ENCODE results near the gene DNAJB8. TPM values are rescaled to one million over a fixed set of nuclear protein-coding genes. Genes with fewer than 3 reads are reported as not detected.

Gene DNAJB8
- total and polyA plus RNA-seq, 2 experiments from 2014 or later, result not detected

DNA sequence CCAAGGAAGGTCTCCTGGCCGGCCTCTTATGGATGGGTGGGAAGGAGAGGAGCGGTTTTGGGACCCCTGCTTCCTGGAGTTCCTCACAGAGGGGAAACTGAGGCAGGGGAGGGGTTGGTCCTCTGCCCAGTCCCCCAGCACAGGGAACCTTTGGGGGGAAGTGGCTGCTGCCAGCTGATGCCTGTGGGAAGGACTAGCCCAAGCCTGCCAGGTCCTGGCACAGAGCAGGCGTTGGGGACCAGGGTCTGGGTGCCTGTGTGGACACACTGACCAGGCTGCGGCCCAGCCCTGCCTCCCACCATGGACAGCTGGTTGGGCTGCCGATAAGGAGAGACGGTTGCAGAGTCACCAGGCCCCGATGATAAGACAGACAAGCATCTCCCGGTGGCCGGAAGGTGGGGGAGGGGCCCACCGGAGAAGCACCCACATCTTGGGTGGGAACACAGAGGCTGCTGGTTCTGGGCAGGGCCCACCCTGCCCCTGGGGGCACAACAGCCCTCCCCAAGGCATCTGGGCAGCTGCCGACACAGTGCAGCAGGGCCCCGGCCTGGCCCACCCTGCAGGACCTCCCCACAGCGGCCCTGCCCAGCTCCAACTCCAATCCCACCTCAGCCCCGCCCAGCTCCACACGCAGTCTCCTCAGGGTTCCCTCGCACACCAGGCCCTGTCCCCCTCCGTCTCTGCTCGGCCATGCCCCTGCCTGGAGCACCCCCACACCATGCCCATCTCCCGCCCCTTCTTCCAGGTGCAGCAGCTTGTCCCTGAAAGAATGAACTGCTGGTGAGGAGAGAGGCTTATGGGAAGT is 50.7 kb downstream of the DNAJB8 start:
- TF ChIP-seq EZH2phosphoT487 (IDR thresholded peaks at IDR 0.05; ENCODE audit: low read depth, severe bottlenecking, unreplicated experiment) (no peak), CTCF (IDR thresholded peaks at IDR 0.05; ENCODE audit: poor library complexity) (no peak), EZH2 (IDR thresholded peaks at IDR 0.05; ENCODE audit: borderline replicate concordance) (no peak)
- Histone ChIP-seq H3K4me3 (no peak overlapping the region), H3K79me2 (no peaks in the 10 kb centered on the region), H3K4me2 (no peak overlapping the region), H3K9me2 (replicated peaks; ENCODE audit: insufficient read depth) (no peaks in the 10 kb centered on the region), H3K9me3 (ENCODE audit: low read depth) (no peaks in the 10 kb centered on the region), H3K27ac (no peak overlapping the region), H4K20me1 (ENCODE audit: insufficient read depth, poor library complexity, severe bottlenecking) (no peaks in the 10 kb centered on the region), H2AFZ (no peak overlapping the region), H3K4me1 (ENCODE audit: insufficient read depth) (peaks cover 9% of the 10 kb centered on the region), H3K36me3 (replicated peaks; ENCODE audit: insufficient read depth, low read depth) (no peaks in the 10 kb centered on the region), H3K27me3 (no peaks in the 10 kb centered on the region)
- 74% methylated on average over 15 of the region's 19 CpGs for WGBS (ENCODE audit: low lambda C conversion rate, missing lambda C conversion rate)
- no peak for DNase-seq (ENCODE audit: low spot score)

- H3K4me3 ChIP-seq, result no peak overlapping the region
- no peak overlapping the region for H3K27ac ChIP-seq
- H3K36me3 ChIP-seq (replicated peaks; ENCODE audit: insufficient read depth, low read depth), result no peaks in the 10 kb centered on the region
- no peak overlapping the region for H2AFZ ChIP-seq
- no peaks in the 10 kb centered on the region for H3K27me3 ChIP-seq
- no peak overlapping the region for H3K4me2 ChIP-seq
- TF ChIP-seq EZH2 (IDR thresholded peaks at IDR 0.05; ENCODE audit: borderline replicate concordance) (no peak), CTCF (IDR thresholded peaks at IDR 0.05; ENCODE audit: poor library complexity) (no peak), EZH2phosphoT487 (IDR thresholded peaks at IDR 0.05; ENCODE audit: low read depth, severe bottlenecking, unreplicated experiment) (no peak)
- H3K79me2 ChIP-seq, result no peaks in the 10 kb centered on the region
- DNase-seq (ENCODE audit: low spot score), result no peak
- H4K20me1 ChIP-seq (ENCODE audit: insufficient read depth, poor library complexity, severe bottlenecking), result no peaks in the 10 kb centered on the region
- 98% methylated on average over 16 of the region's 16 CpGs for WGBS (ENCODE audit: low lambda C conversion rate, missing lambda C conversion rate)
- H3K9me3 ChIP-seq (ENCODE audit: low read depth), result no peaks in the 10 kb centered on the region
- H3K4me1 ChIP-seq (ENCODE audit: insufficient read depth), result peaks cover 9% of the 10 kb centered on the region
- no peaks in the 10 kb centered on the region for H3K9me2 ChIP-seq (replicated peaks; ENCODE audit: insufficient read depth)
Observed at GRCh38 chr3:128415200-128415772, 51.4 kb downstream of the DNAJB8 start.

- no peak for TF ChIP-seq EZH2 (IDR thresholded peaks at IDR 0.05; ENCODE audit: borderline replicate concordance)
- TF ChIP-seq EZH2phosphoT487 (IDR thresholded peaks at IDR 0.05; ENCODE audit: low read depth, severe bottlenecking, unreplicated experiment), result no peak
- TF ChIP-seq CTCF (IDR thresholded peaks at IDR 0.05; ENCODE audit: poor library complexity), result no peak
- WGBS (ENCODE audit: low lambda C conversion rate, missing lambda C conversion rate), result 95% methylated on average over 23 of the region's 24 CpGs
Observed at GRCh38 chr3:128413413-128414205, 53.1 kb downstream of the DNAJB8 start.

More at GRCh38 chr3:128413413-128414205, 53.1 kb downstream of the DNAJB8 start:
- no peak overlapping the region for H3K4me3 ChIP-seq
- DNase-seq (ENCODE audit: low spot score), result no peak
- no peaks in the 10 kb centered on the region for H3K79me2 ChIP-seq
- H3K9me3 ChIP-seq (ENCODE audit: low read depth), result no peaks in the 10 kb centered on the region
- H3K4me1 ChIP-seq (ENCODE audit: insufficient read depth), result peaks cover 9% of the 10 kb centered on the region
- H2AFZ ChIP-seq, result no peak overlapping the region
- no peak overlapping the region for H3K27ac ChIP-seq
- no peaks in the 10 kb centered on the region for H4K20me1 ChIP-seq (ENCODE audit: insufficient read depth, poor library complexity, severe bottlenecking)
- no peaks in the 10 kb centered on the region for H3K9me2 ChIP-seq (replicated peaks; ENCODE audit: insufficient read depth)
- H3K27me3 ChIP-seq, result no peaks in the 10 kb centered on the region
- no peak overlapping the region for H3K4me2 ChIP-seq
- H3K36me3 ChIP-seq (replicated peaks; ENCODE audit: insufficient read depth, low read depth), result no peaks in the 10 kb centered on the region

All from hepatocyte (in vitro differentiated cells).